ENCODE data around the gene RFPL3. TPM values are rescaled to one million over a fixed set of nuclear protein-coding genes. Genes with fewer than 3 reads are reported as not detected.
A peak's percentile ranks its signal among the peaks of the same experiment; 100 is the strongest.

Gene RFPL3
- total and polyA plus RNA-seq, 2 donors (not counting 3 experiments of a cell fraction or from before 2014, with no cell fraction given), result not detected

DNA sequence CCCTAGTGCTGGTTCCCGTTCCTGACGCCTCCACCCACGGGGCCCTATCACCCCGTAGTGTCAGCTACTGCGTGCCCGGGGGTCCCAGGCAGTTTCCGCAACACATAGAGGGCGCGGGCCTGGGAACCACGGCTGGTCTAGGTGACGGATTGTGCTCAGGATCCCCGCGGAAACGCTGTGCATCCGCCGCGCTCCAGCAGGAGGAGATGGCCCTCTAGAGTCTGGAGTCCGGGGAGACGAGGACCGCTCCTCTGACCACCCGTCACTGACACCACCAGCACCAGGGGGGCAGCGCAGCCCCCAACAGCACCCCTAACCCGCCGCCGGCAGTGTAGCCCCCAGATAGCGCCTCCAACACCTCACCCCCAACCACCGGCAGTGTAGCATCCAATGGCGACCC is 4.4 kb upstream of the RFPL3 start:
- no peaks in the 10 kb centered on the region for H4K20me1 ChIP-seq (replicated peaks; ENCODE audit: control insufficient read depth, extremely low read depth, insufficient read depth, low read length)
- ChIA-PET CTCF (no interaction called here), POLR2A (no interaction called here)
- peaks cover 21% of the 10 kb centered on the region for H3K79me2 ChIP-seq (ENCODE audit: control insufficient read depth, insufficient read depth, low read length)
- no peaks in the 10 kb centered on the region for H3K9me3 ChIP-seq (replicated peaks; ENCODE audit: control insufficient read depth, insufficient read depth, low read length)
- H3K27ac ChIP-seq (ENCODE audit: insufficient read depth, low read depth, low read length), result no peak overlapping the region
- H3K36me3 ChIP-seq (ENCODE audit: control insufficient read depth in 2 of 2, extremely low read depth in 1 of 2, insufficient read depth in 2 of 2, low read length in 2 of 2), result no peaks in the 10 kb centered on the region
- dilution Hi-C loops (cut with MboI; ENCODE audit: extremely low pct_ligation_motif_present, low sequenced_read_pairs) (no loop called here), intact Hi-C loops (cut with micrococcal nuclease) (no loop called here)
- no peak overlapping the region for H2AFZ ChIP-seq (ENCODE audit: low read depth, low read length)
- no peaks in the 10 kb centered on the region for H3K9me1 ChIP-seq (replicated peaks; ENCODE audit: control insufficient read depth, extremely low read depth, insufficient read depth, low read length)
- no peak for DNase-seq (ENCODE audit: low read depth, low spot score)
- no TSS peak for BruUV-seq (replicated peaks)
- H3K4me3 ChIP-seq (replicated peaks in 1 of 3; ENCODE audit: insufficient read depth in 1 of 3, low read depth in 1 of 3, low read length in 3 of 3), result no peak overlapping the region
- H3K27me3 ChIP-seq (ENCODE audit: control insufficient read depth in 2 of 2, insufficient read depth in 2 of 2, low read length in 2 of 2), result no peaks in the 10 kb centered on the region
- H3K4me1 ChIP-seq (ENCODE audit: control insufficient read depth, extremely low read depth, insufficient read depth, low read length), result peaks cover 5% of the 10 kb centered on the region
- TF ChIP-seq POLR2A (IDR thresholded peaks at IDR 0.05; ENCODE audit: low read depth, low read length), result no peak
- TF ChIP-seq, protein P1, sequence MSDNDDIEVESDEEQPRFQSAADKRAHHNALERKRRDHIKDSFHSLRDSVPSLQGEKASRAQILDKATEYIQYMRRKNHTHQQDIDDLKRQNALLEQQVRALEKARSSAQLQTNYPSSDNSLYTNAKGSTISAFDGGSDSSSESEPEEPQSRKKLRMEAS (IDR thresholded peaks at IDR 0.05; ENCODE audit: insufficient read depth, insufficient read length), result no peak
- TF ChIP-seq EZH2 (IDR thresholded peaks at IDR 0.05; ENCODE audit: borderline replicate concordance, low read depth, low read length, severe bottlenecking), result no peak
- TF ChIP-seq POLR2AphosphoS5 (IDR thresholded peaks at IDR 0.05; ENCODE audit: insufficient read depth, low read depth, low read length), result no peak
- TF ChIP-seq, protein P2, sequence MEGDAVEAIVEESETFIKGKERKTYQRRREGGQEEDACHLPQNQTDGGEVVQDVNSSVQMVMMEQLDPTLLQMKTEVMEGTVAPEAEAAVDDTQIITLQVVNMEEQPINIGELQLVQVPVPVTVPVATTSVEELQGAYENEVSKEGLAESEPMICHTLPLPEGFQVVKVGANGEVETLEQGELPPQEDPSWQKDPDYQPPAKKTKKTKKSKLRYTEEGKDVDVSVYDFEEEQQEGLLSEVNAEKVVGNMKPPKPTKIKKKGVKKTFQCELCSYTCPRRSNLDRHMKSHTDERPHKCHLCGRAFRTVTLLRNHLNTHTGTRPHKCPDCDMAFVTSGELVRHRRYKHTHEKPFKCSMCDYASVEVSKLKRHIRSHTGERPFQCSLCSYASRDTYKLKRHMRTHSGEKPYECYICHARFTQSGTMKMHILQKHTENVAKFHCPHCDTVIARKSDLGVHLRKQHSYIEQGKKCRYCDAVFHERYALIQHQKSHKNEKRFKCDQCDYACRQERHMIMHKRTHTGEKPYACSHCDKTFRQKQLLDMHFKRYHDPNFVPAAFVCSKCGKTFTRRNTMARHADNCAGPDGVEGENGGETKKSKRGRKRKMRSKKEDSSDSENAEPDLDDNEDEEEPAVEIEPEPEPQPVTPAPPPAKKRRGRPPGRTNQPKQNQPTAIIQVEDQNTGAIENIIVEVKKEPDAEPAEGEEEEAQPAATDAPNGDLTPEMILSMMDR (IDR thresholded peaks at IDR 0.05; ENCODE audit: extremely low read depth in 1 of 2, insufficient read depth in 1 of 2, low read depth in 1 of 2, low read length in 2 of 2), result no peak
- H3K9ac ChIP-seq (replicated peaks; ENCODE audit: extremely low read depth, insufficient read depth, low read length), result no peak overlapping the region
- H3K4me2 ChIP-seq (ENCODE audit: insufficient read depth, low read length), result no peak overlapping the region
- no peak for FAIRE-seq

DNA sequence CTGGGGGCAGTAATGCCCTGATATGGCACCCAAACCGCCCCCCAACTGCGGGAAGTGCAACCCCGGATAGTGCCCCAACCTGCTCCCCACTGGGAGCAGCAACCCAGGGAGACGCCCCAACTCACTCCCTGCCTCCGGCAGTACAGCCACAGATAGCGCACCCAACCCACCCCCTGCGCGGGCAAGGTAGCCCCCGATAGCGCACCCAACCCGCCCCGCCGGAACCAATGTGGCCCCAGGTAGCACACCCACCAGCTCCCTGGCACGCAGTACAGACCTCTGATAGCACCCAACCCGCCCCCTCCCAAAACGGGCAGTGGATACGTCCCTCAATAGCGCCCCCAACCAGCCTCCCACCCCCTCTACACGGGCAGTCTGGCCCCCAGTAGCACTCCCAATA is 3.8 kb upstream of the RFPL3 start:
- intact Hi-C loops (cut with micrococcal nuclease), result loop anchor here (1.0 kb wide), 2 partner anchors 9 to 23 kb away; no protein-coding TSS in a partner anchor

More for the DNA sequence above, 3.8 kb upstream of the RFPL3 start:
- H3K4me3 ChIP-seq (replicated peaks in 1 of 3; ENCODE audit: insufficient read depth in 1 of 3, low read depth in 1 of 3, low read length in 3 of 3), result peak overlapping the region in 1 of 3 experiments; percentile 50
- dilution Hi-C loops (cut with MboI; ENCODE audit: extremely low pct_ligation_motif_present, low sequenced_read_pairs), result no loop called here
- no peaks in the 10 kb centered on the region for H4K20me1 ChIP-seq (replicated peaks; ENCODE audit: control insufficient read depth, extremely low read depth, insufficient read depth, low read length)
- no peak overlapping the region for H3K9ac ChIP-seq (replicated peaks; ENCODE audit: extremely low read depth, insufficient read depth, low read length)
- H3K4me1 ChIP-seq (ENCODE audit: control insufficient read depth, extremely low read depth, insufficient read depth, low read length), result peaks cover 5% of the 10 kb centered on the region
- BruUV-seq (replicated peaks), result no TSS peak
- no peaks in the 10 kb centered on the region for H3K36me3 ChIP-seq (ENCODE audit: control insufficient read depth in 2 of 2, extremely low read depth in 1 of 2, insufficient read depth in 2 of 2, low read length in 2 of 2)
- H2AFZ ChIP-seq (ENCODE audit: low read depth, low read length), result no peak overlapping the region
- H3K9me1 ChIP-seq (replicated peaks; ENCODE audit: control insufficient read depth, extremely low read depth, insufficient read depth, low read length), result no peaks in the 10 kb centered on the region
- no peak for DNase-seq (ENCODE audit: low read depth, low spot score)
- TF ChIP-seq, protein P2 (IDR thresholded peaks at IDR 0.05; ENCODE audit: extremely low read depth in 1 of 2, insufficient read depth in 1 of 2, low read depth in 1 of 2, low read length in 2 of 2), result no peak
- TF ChIP-seq GATA2 (IDR thresholded peaks at IDR 0.05; ENCODE audit: insufficient read depth, insufficient read length, low read depth, low read length), result no peak
- no peaks in the 10 kb centered on the region for H3K9me3 ChIP-seq (replicated peaks; ENCODE audit: control insufficient read depth, insufficient read depth, low read length)
- CTCF ChIA-PET, result interaction anchor here (0.7 kb wide), 1 partner anchor 22 kb away, joined by 3 read pairs; no protein-coding TSS in a partner anchor
- H3K79me2 ChIP-seq (ENCODE audit: control insufficient read depth, insufficient read depth, low read length), result peaks cover 21% of the 10 kb centered on the region
- no peaks in the 10 kb centered on the region for H3K27me3 ChIP-seq (ENCODE audit: control insufficient read depth in 2 of 2, insufficient read depth in 2 of 2, low read length in 2 of 2)
- H3K4me2 ChIP-seq (ENCODE audit: insufficient read depth, low read length), result no peak overlapping the region
- no peak overlapping the region for H3K27ac ChIP-seq (ENCODE audit: insufficient read depth, low read depth, low read length)
- POLR2A ChIA-PET, result no interaction called here
- no peak for FAIRE-seq

Measured in endothelial cell of umbilical vein (primary cell).